EH (cell line): ENCODE data around the gene TRAPPC3L.
"Not testable (repeated sequence)": the region's sequence is repeated elsewhere in the genome, so short reads cannot be mapped to it uniquely, and the experiment has no call there.

Experiments used
- DNase-seq: peaks from one replicate; pipeline ENCODE4 v3.0.0-alpha.2; 2015; ENCODE audit warnings: low read depth

The TRAPPC3L gene

GRCh38 chr6:116513224-116513875 is 32.1 kb downstream of the TRAPPC3L start:
- DNase-seq = peak; percentile 23

DNA sequence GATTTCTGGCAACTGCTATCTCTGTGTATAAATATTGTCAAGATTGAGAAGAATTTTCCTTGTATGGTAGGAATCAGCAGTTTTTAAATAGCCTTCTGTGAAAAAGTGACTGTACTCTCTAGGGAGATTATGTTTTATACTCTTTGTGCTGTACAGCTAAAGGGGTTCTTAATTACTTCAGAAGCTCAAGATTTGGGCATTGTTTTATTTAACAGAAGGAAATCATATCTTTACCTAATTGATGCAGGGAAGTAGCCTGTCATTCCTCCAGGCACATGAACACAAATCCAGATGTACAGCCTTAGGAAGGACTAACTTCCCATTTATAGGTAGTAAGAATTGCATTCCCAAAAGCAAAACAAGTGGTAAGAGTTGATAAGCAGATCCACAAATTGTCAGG is 32.8 kb downstream of the TRAPPC3L start:
- no peak for DNase-seq

- peak; percentile 43 for DNase-seq
These were observed 33.3 kb downstream of the TRAPPC3L start for GRCh38 chr6:116512111-116512559.

GRCh38 chr6:116511424-116512110 is 33.9 kb downstream of the TRAPPC3L start, which contains the start of gene CALHM5:
CALHM5 (plus strand) TSS chr6:116511639; CDS start chr6:116511697, 58 bp downstream.
- peak; percentile 92 for DNase-seq

DNA sequence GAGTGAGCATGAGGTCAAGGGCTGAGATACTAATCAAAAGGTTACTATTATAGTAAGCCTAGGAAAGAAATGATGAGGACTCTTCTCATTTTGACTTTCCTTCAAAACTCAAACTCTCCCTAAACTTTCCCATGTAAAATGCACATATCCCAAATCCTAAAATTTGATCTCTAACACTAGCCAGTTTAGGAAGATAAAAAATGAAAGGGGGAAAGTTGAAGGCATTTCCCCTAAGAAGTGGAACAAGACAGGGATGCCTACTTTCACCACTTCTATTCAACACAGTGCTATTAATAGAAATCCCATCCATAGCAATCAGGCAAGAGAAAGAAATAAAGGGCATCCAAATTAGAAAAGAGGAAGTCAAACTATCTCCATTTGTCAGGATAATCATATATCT is 37.0 kb downstream of the TRAPPC3L start:
- DNase-seq = no peak

GRCh38 chr6:116507324-116507723 is 38.2 kb downstream of the TRAPPC3L start:
- DNase-seq = peak; percentile 21

- DNase-seq = no peak
These were observed 44.5 kb downstream of the TRAPPC3L start for GRCh38 chr6:116500969-116501433.

DNA sequence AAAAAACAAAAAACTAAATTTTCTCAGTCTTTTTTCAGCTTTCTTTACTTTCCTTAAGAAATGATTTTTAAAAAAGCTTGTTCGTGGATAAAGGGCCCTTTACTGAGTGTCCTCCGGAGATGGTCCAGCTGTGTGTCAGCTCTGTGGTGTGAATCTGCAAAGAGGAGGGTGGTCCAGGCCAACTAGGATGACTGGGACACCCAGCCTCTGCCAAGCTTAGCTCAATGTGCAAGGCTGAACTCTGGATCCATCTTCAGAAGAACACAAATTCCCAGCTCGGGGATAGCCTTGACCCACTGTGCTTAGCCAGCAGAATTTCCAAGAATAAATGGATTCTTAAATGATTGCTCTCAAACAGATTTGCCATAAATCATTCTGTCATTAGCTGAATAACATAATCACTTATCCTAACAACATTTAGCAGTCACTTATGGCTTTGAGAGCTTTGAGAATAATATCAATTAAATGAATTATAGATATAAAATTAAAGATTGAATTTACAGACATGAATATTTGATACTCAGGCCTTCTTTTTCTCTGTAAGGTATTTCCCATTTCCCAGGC is 48.3 kb downstream of the TRAPPC3L start:
- no peak for DNase-seq

- not testable (repeated sequence) for DNase-seq
These were observed 50.3 kb downstream of the TRAPPC3L start for GRCh38 chr6:116495161-116495560.

DNA sequence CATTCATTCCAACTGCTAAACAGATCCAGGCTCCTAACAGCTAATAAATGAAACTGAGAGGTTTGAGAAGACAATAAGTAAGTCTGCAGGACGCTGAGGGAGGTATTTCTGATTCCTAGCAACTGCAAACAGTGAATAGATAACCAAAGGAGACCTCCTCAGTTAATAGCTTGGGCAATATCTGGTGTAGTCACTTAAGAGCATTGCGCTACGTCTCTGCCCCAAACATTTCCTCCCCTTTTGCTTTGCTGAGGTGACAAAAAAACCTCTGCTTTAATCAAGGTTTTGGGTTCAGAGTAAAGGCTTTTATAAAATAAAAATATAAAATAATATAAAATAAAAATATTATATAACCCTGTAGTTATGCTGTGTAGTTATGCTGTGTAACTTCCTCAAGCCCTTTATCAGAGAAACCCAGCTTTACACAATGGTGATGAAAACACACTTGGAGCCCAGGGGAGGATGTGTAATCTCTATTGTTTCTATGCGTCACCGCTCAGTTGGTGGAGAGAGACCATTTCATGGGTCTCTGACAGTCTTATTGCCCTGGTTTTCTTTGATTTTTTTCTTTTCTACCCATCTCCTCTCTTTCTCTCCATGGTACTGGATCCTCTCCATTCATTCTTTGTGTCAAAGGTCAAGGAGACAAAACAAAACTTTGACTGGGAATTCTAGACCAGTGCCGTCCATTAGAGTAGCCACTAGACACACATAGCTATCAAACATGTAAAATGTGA is 53.0 kb downstream of the TRAPPC3L start:
- DNase-seq = no peak

DNA sequence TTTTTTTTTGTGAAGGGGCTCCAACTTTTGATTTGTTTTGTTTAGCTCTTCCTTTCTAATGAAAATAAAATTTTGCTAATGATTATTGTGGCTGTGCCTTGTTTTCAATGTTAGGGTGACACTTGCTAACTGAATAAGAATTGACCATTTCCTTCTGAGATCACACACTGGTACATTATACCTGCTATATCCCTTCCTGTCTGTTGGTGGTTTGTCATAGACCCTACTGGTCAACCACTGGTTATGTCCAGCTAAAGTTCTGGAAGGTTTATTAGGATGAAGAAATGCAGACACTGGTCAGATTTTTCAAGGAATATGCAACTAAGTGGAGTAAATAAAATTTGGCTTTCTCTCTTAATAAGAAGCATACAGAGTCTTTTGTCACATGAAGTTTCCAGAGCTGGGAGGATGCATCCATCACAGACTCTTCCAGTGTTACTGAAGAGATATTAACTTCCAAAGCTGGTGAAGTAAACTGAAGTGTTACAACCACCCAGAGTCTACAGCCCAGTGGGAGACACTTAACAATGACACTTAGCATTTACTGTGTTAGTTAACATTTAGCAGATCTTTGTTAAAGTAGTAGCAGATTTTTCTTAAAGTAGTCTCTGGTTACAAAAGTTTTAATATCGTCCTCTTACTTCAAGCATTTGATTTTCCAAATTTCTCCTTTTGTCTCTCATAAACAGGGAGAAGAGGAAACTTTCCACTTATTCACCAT is 53.7 kb downstream of the TRAPPC3L start:
- no peak for DNase-seq

DNA sequence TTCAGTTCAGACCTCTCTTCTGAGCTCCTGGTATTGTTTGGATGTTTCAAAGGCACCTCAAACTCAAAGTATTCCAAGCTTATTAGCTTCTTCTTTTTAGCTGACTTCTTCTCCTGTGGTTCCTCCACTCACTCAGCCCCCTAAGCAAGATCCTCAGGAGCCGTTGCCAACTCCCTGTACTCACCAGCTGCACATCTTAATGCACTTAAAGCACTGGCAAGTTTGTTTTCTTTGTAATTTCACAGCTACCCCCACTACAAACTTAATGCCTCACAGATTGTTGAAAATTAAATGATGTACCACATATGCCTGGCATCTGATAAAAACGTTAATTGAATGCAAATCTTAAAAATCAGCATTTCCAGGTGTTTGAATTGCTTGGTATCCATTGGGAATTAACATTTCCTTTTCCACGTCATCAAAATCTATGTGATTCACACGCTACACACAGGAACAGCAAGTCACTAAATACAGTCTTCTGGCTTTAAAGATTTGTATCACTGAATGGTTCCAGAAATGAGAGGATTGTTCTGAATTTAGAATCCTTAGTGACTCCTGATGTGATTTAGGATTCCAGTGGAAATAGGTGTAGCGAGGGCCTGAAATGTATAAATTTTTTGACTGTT is 59.8 kb downstream of the TRAPPC3L start:
- peak; percentile 28 for DNase-seq

DNA sequence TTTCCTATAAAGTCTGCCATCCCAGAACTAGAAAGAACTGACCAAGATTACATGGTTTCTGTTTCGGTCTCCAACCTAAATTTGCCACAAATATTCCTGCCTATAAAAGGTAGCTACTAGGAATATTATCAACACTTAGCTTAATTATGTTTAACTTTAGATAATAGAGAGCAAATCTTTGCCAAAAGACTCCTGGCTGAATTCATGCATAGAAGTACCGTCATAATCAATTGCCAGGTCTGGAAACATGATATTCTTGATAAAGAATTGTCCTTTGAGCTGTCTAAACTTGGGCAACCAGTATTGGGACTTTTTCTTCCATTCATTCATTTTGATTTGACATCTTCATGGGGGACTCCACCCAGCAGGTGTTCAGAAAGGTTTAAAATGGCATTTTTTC is 61.9 kb downstream of the TRAPPC3L start:
- DNase-seq = no peak

GRCh38 chr6:116482780-116483179 is 62.7 kb downstream of the TRAPPC3L start:
- no peak for DNase-seq

DNA sequence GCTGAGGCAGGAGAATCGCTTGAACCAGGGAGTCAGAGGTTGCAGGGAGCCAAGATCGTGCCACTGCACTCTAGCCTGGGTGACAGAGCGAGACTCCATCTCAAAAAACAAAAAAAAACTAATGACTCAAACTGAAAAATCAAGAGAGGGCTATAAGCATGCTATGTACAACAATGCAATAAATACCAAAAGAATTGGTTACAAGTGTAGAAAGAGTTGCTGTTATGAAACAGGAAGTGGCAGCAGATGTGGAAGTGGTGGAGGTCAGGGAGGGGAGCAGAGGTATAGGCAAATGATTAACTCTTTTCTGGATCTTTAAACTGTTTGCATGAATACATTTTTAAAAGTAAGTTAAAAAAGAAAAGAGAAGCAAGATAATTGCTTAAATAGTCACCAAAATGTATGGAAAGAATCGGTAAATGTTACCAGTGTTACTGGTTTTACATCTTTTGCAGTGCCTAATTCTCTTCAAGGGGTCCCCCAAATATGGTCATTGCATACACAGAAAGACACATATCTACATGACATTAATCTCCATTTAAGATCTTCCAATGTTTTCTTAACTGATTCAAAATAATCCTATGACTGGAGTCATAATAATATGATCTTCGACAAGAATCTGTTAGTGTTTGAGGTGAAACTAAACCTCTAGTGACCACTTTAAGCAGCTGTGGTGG is 69.3 kb downstream of the TRAPPC3L start:
- DNase-seq = peak; percentile 38

DNA sequence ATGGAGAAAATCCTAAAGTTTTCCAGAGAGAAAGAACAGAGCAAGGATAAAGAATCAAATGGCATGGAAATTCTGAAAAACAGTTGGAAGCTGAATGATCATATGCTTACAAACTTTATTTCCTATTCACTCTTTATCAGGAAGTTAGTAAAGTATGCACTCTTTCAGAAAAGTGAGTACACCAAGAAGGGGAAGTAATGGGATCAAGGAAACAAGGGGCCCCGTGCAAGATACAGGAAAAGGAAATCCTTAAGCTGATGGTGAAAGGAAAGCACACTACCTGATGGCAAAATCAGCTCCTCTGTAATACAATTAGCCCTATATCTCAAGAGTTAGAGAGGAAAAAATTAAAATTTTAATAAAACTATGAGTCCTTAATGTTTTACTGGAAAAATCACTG is 70.3 kb downstream of the TRAPPC3L start:
- no peak for DNase-seq

DNA sequence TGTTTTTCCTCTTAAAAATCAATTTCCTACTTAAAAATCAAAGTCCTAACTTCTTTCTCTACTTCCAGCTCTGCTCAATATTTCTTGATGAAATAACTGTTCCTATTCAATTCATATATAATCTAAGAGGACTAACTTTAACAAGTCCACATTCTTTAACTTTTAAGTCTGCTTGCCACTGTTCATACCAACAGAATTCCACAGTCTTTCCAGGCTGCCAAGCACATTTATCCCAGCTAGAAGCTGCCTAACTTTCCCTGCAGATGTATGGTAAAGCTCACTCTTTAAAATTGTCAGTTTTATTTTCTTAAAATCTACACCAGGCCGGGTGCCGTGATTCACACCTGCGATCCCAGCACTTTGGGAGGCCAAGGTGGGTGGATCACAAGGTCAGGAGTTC is 72.8 kb downstream of the TRAPPC3L start:
- DNase-seq = peak; percentile 31

- no peak for DNase-seq
These were observed 74.0 kb downstream of the TRAPPC3L start for GRCh38 chr6:116471531-116471930.

DNA sequence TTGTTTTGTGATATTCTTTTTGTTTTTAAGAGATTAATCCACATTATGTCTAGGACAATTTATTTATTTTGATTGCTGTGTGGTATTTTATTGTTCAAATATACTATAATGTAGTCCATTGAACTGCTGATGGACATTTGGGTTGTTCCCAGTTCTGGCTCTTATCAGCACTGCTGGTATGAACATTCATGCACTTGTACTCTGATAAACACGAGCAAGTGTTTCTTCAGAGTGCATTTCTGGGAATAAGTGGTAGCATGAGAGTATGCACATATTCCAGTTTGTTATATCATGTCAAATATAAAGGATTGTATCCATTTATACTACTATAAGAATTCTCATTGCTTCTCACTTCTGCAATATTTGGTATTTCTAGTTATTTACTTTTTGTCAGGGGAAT is 77.2 kb downstream of the TRAPPC3L start:
- DNase-seq = no peak

DNA sequence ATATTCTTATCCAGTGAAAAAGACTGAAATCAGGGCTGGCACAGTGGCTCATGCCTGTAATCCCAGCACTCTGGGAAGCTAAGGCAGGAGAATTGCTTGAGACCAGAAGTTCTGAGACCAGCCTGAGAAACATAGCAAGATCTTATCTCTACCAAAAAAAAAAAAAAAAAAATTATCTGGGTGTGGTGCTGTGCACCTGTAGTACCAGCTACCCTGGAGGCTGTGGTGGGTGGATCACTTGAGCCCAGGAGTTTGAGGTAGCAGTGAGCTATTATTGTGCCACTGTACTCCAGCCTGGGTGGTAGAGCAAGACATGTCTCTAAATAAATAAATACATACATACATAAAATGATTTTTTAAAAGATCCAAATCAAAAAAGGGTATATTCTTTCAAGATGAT is 78.0 kb downstream of the TRAPPC3L start:
- no peak for DNase-seq

- no peak for DNase-seq
These were observed 78.4 kb downstream of the TRAPPC3L start for GRCh38 chr6:116467096-116467495.
